ENCODE data around the gene PIGBOS1. TPM values are rescaled to one million over a fixed set of nuclear protein-coding genes. Genes with fewer than 3 reads are reported as not detected.

Gene PIGBOS1
- polyA plus RNA-seq, 1 of the 3 experiments (the other 2 are of a cell fraction), result 18.2 TPM

GRCh38 chr15:55279746-55280351 lies 39.1 kb downstream of the PIGBOS1 start (continued):
- TF ChIP-seq USF1 (IDR thresholded peaks at IDR 0.05; ENCODE audit: borderline replicate concordance, low read depth) (no peak), EP300 (IDR thresholded peaks at IDR 0.05; ENCODE audit: borderline replicate concordance in 1 of 2, low read depth in 1 of 2, low read length in 1 of 2) (peak in 1 of 2 experiments; percentile 68; a peak in 1 of 4 replicates), SIN3A (IDR thresholded peaks at IDR 0.05; ENCODE audit: borderline replicate concordance, low read depth, low read length) (0 out of 2 replicates have a peak, but pooled peaks have one; percentile 48), NRF1 (IDR thresholded peaks at IDR 0.05; ENCODE audit: low read depth, low read length) (no peak), GATA2 (CRISPR knock-in tag; IDR thresholded peaks at IDR 0.05) (no peak), NFIC (IDR thresholded peaks at IDR 0.05; ENCODE audit: borderline replicate concordance) (peak; percentile 74), TCF12 (IDR thresholded peaks at IDR 0.05) (peak; percentile 97), RXRA (IDR thresholded peaks at IDR 0.05; ENCODE audit: borderline replicate concordance, low read depth) (peak; percentile 80; the same call in 1 of the 2 replicates), USF2 (IDR thresholded peaks at IDR 0.05; ENCODE audit: borderline replicate concordance, low read depth, low read length) (no peak), MAX (IDR thresholded peaks at IDR 0.05; ENCODE audit: low read depth) (0 out of 2 replicates have a peak, but pooled peaks have one; percentile 14), MXI1 (IDR thresholded peaks at IDR 0.05; ENCODE audit: low read depth, low read length) (no peak), POLR2AphosphoS5 (IDR thresholded peaks at IDR 0.05; ENCODE audit: low read depth, low read length) (peak; percentile 68; the same call in 1 of the 2 replicates)
- TF ChIP-seq, protein P1, sequence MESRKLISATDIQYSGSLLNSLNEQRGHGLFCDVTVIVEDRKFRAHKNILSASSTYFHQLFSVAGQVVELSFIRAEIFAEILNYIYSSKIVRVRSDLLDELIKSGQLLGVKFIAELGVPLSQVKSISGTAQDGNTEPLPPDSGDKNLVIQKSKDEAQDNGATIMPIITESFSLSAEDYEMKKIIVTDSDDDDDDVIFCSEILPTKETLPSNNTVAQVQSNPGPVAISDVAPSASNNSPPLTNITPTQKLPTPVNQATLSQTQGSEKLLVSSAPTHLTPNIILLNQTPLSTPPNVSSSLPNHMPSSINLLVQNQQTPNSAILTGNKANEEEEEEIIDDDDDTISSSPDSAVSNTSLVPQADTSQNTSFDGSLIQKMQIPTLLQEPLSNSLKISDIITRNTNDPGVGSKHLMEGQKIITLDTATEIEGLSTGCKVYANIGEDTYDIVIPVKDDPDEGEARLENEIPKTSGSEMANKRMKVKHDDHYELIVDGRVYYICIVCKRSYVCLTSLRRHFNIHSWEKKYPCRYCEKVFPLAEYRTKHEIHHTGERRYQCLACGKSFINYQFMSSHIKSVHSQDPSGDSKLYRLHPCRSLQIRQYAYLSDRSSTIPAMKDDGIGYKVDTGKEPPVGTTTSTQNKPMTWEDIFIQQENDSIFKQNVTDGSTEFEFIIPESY (IDR thresholded peaks at IDR 0.05; ENCODE audit: borderline replicate concordance, low read depth), result no peak

GRCh38 chr15:55279100-55279745 lies 39.7 kb downstream of the PIGBOS1 start:
- Histone ChIP-seq H3K9ac (no peak overlapping the region), H3K36me3 (replicated peaks in 1 of 2; ENCODE audit: control insufficient read depth in 1 of 2, insufficient read depth in 2 of 2, low read length in 1 of 2) (no peaks in the 10 kb centered on the region), H4K20me1 (ENCODE audit: insufficient read depth) (no peaks in the 10 kb centered on the region), H3K4me2 (no peak overlapping the region), H3K79me2 (ENCODE audit: insufficient read depth) (no peaks in the 10 kb centered on the region), H3K27me3 (ENCODE audit: insufficient read depth) (no peaks in the 10 kb centered on the region), H2AFZ (ENCODE audit: low read depth) (no peak overlapping the region), H3K4me1 (ENCODE audit: control insufficient read depth in 1 of 2, insufficient read depth in 2 of 2, low read depth in 1 of 2, low read length in 1 of 2) (peaks cover 0 to 23% of the 10 kb centered on the region in 2 experiments; a peak in 2 of 4 replicates), H3K9me3 (no peaks in the 10 kb centered on the region), H3K4me3 (ENCODE audit: low read depth in 2 of 2, low read length in 1 of 2) (no peak overlapping the region), H3K9me2 (no peaks in the 10 kb centered on the region), H3K27ac (ENCODE audit: low read depth in 2 of 2, low read length in 1 of 2) (peak overlapping the region; percentile 55 to 82; a peak in 3 of 4 replicates), H3F3A (replicated peaks; ENCODE audit: insufficient read depth) (peaks cover 5% of the 10 kb centered on the region)
- CTCF ChIA-PET, result interaction anchor here (0.8 to 1.0 kb wide), 2 partner anchors 12 to 24 kb away, joined by 3 to 4 read pairs; no protein-coding TSS in a partner anchor
- DNase-seq, result no peak
- WGBS (ENCODE audit: low lambda C conversion rate), result 50% methylated on average over 2 of the region's 2 CpGs
- POLR2A ChIA-PET, result no interaction called here
- TF ChIP-seq, protein P2, sequence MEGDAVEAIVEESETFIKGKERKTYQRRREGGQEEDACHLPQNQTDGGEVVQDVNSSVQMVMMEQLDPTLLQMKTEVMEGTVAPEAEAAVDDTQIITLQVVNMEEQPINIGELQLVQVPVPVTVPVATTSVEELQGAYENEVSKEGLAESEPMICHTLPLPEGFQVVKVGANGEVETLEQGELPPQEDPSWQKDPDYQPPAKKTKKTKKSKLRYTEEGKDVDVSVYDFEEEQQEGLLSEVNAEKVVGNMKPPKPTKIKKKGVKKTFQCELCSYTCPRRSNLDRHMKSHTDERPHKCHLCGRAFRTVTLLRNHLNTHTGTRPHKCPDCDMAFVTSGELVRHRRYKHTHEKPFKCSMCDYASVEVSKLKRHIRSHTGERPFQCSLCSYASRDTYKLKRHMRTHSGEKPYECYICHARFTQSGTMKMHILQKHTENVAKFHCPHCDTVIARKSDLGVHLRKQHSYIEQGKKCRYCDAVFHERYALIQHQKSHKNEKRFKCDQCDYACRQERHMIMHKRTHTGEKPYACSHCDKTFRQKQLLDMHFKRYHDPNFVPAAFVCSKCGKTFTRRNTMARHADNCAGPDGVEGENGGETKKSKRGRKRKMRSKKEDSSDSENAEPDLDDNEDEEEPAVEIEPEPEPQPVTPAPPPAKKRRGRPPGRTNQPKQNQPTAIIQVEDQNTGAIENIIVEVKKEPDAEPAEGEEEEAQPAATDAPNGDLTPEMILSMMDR (IDR thresholded peaks at IDR 0.05), result no peak
- TF ChIP-seq TEAD4 (IDR thresholded peaks at IDR 0.05; ENCODE audit: borderline replicate concordance, insufficient read depth) (no peak), GATA2 (CRISPR knock-in tag; IDR thresholded peaks at IDR 0.05) (no peak), SMC3 (IDR thresholded peaks at IDR 0.05; ENCODE audit: low read depth, low read length) (no peak), MXI1 (IDR thresholded peaks at IDR 0.05; ENCODE audit: low read depth, low read length) (no peak), NRF1 (IDR thresholded peaks at IDR 0.05; ENCODE audit: low read depth, low read length) (no peak), CHD2 (IDR thresholded peaks at IDR 0.05; ENCODE audit: low read length, partially characterized antibody) (no peak), GABPA (IDR thresholded peaks at IDR 0.05; ENCODE audit: low read depth) (no peak), USF2 (IDR thresholded peaks at IDR 0.05; ENCODE audit: borderline replicate concordance, low read depth, low read length) (no peak), TAF1 (IDR thresholded peaks at IDR 0.05; ENCODE audit: borderline replicate concordance, low read depth, low read length) (no peak), NFIC (IDR thresholded peaks at IDR 0.05; ENCODE audit: borderline replicate concordance) (no peak), EP300 (IDR thresholded peaks at IDR 0.05; ENCODE audit: borderline replicate concordance in 1 of 2, low read depth in 1 of 2, low read length in 1 of 2) (no peak), RAD21 (IDR thresholded peaks at IDR 0.05; ENCODE audit: low read length) (no peak), RFX5 (IDR thresholded peaks at IDR 0.05; ENCODE audit: low read length) (no peak), EZH2phosphoT487 (IDR thresholded peaks at IDR 0.05; ENCODE audit: borderline replicate concordance, low read depth) (no peak)
